Smooth muscle cell (in vitro differentiated cells): Measurements from ENCODE around the gene PTPRN2. TPM values are rescaled to one million over a fixed set of nuclear protein-coding genes. Genes with fewer than 3 reads are reported as not detected.
"Not testable (repeated sequence)": the region's sequence is repeated elsewhere in the genome, so short reads cannot be mapped to it uniquely, and the experiment has no call there.

Experiments
- DNase-seq: peaks from one replicate; lab custom pipeline; 2025; ENCODE audit not compliant: unreplicated experiment; lab: John Stamatoyannopoulos, UW
- H2AFZ ChIP-seq: fragments of 200-600 bp; sonication (generic); 2 replicates; pipeline ENCODE4 v1.6.0; 2016; ENCODE audit warnings: antibody characterized with exemption, low read depth, mild to moderate bottlenecking
- H3F3A ChIP-seq: fragments of 200-600 bp; sonication (generic); 2 replicates; pipeline ENCODE4 v1.6.0; 2017; ENCODE audit warnings: antibody characterized with exemption, low read depth
- H3K27ac ChIP-seq: fragments of 200-600 bp; sonication (generic); 2 replicates; pipeline ENCODE4 v1.5.1; 2016; ENCODE audit warnings: low read depth, mild to moderate bottlenecking
- H3K27me3 ChIP-seq: fragments of 200-600 bp; sonication (generic); 2 replicates; pipeline ENCODE4 v1.6.1; 2016; ENCODE audit warnings: low read depth, mild to moderate bottlenecking
- H3K36me3 ChIP-seq: fragments of 200-600 bp; sonication (generic); 2 replicates; pipeline ENCODE4 v1.5.1; 2016; ENCODE audit warnings: low read depth
- H3K4me1 ChIP-seq: fragments of 200-600 bp; sonication (generic); 2 replicates; pipeline ENCODE4 v1.5.1; 2016; ENCODE audit warnings: low read depth
- H3K4me2 ChIP-seq: fragments of 200-600 bp; sonication (generic); 2 replicates; pipeline ENCODE4 v1.6.0; 2016; ENCODE audit warnings: mild to moderate bottlenecking
- H3K4me3 ChIP-seq: fragments of 200-600 bp; sonication (generic); 2 replicates; pipeline ENCODE4 v1.5.1; 2016; ENCODE audit warnings: mild to moderate bottlenecking
- H3K79me2 ChIP-seq: fragments of 200-600 bp; sonication (generic); 2 replicates; pipeline ENCODE4 v1.6.0; 2016; ENCODE audit warnings: low read depth, mild to moderate bottlenecking
- H3K9ac ChIP-seq: fragments of 200-600 bp; sonication (generic); 2 replicates; pipeline ENCODE4 v1.6.0; 2016; ENCODE audit warnings: low read depth
- H3K9me3 ChIP-seq: fragments of 200-600 bp; sonication (generic); replicated peaks from 2 replicates; pipeline ENCODE4 v1.5.1; 2016; ENCODE audit warnings: low read depth
- H4K20me1 ChIP-seq: fragments of 200-600 bp; sonication (generic); 2 replicates; pipeline ENCODE4 v1.6.0; 2016; ENCODE audit warnings: low read depth
- WGBS: methylation state at CpG from one replicate; pipeline ENCODE4 v1.1.7; 2016; ENCODE audit warnings: low lambda C conversion rate; 5-methylcytosine and 5-hydroxymethylcytosine counted together
- polyA plus RNA-seq: library from polyadenylated mRNA; unstranded; fragments of >200 nt; fragmentation: Nextera tagmentation; extraction: Ambion mirVana; gene quantifications from 2 replicates; pipeline ENCODE4 v1.2.1, GENCODE V29; 2016
- total RNA-seq: library from RNA; depleted of rRNA; stranded (reverse); fragments of >200 nt; gene quantifications from 2 replicates; pipeline ENCODE4 v1.2.3, GENCODE V29; 2014
- TF ChIP-seq, protein P1 (sequence below): fragments of 200-600 bp; sonication (generic); IDR thresholded peaks from 2 replicates; pipeline ENCODE4 v1.5.1; 2017; ENCODE audit warnings: borderline replicate concordance, mild to moderate bottlenecking, antibody characterized with exemption; ENCODE audit not compliant: insufficient read depth, poor library complexity, severe bottlenecking

Gene PTPRN2
- total and polyA plus RNA-seq, 2 experiments from 2014 or later, result 0.09 to 0.87 TPM

DNA sequence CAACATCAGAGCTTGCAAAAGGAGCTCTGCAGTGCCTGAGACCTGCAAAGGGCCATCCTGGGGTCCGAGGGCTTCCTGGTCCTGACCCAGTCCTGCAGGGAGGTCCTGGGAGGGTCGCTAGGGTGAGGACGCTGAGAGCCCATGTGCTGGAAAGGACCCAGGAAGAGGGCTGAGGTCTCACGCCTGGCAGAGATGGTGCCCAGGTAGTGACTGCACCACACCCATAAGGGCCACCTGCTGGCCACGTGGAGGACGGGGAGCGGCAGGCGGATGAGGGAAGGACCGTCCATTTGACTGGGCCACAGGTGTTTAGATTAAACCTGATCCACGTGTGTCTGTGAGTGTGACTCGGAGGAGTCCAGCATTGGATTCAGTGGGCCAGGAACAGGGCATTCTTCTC is 858.1 kb downstream of the PTPRN2 start:
- Histone ChIP-seq H2AFZ (no peak overlapping the region), H4K20me1 (no peaks in the 10 kb centered on the region), H3K4me3 (no peak overlapping the region), H3K36me3 (no peaks in the 10 kb centered on the region), H3K9ac (no peak overlapping the region), H3K4me2 (no peak overlapping the region), H3K27me3 (peaks cover 39% of the 10 kb centered on the region), H3K27ac (no peak overlapping the region), H3K9me3 (no peaks in the 10 kb centered on the region), H3K4me1 (no peaks in the 10 kb centered on the region), H3F3A (no peaks in the 10 kb centered on the region), H3K79me2 (no peaks in the 10 kb centered on the region)
- TF ChIP-seq, protein P1, sequence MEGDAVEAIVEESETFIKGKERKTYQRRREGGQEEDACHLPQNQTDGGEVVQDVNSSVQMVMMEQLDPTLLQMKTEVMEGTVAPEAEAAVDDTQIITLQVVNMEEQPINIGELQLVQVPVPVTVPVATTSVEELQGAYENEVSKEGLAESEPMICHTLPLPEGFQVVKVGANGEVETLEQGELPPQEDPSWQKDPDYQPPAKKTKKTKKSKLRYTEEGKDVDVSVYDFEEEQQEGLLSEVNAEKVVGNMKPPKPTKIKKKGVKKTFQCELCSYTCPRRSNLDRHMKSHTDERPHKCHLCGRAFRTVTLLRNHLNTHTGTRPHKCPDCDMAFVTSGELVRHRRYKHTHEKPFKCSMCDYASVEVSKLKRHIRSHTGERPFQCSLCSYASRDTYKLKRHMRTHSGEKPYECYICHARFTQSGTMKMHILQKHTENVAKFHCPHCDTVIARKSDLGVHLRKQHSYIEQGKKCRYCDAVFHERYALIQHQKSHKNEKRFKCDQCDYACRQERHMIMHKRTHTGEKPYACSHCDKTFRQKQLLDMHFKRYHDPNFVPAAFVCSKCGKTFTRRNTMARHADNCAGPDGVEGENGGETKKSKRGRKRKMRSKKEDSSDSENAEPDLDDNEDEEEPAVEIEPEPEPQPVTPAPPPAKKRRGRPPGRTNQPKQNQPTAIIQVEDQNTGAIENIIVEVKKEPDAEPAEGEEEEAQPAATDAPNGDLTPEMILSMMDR, result no peak
- DNase-seq, result no peak
- WGBS, result 82% methylated on average over 11 of the region's 11 CpGs

DNA sequence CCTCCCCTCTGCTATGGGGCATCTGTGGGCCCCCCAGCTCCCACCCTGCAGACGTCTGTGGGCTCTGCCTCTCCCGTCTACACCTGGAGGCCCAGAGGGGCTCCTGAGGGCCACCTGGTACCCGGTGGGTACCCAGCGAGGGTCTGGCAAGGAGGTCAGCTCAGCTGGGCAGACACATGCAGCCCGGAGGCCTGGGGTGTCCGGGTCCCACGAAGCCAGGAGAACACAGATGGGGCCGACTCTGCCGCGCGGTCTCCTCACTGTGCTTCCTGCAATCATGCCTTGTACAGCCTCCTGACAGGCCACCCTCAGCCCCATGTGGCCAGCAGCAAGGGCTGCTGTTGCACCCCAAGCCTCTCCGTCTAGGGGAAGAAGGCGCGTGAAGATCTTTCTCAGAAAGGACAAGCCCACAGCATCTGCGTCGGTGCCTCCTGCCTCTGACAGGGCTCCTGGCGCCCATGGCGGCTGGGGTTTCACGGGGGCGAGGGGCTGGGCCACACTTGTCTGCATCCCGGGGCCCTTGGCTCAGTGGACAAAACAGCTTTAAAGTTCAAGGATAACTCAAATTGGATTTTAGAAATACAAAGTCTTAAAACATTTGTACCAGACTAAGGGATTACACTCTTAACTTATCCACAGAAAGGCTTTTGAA is 859.5 kb downstream of the PTPRN2 start:
- no peaks in the 10 kb centered on the region for H3K36me3 ChIP-seq
- TF ChIP-seq, protein P1, result no peak
- H3F3A ChIP-seq, result no peaks in the 10 kb centered on the region
- H3K4me1 ChIP-seq, result no peaks in the 10 kb centered on the region
- H2AFZ ChIP-seq, result no peak overlapping the region
- H3K79me2 ChIP-seq, result no peaks in the 10 kb centered on the region
- 88% methylated on average over 21 of the region's 21 CpGs for WGBS
- no peak overlapping the region for H3K4me3 ChIP-seq
- no peak overlapping the region for H3K27ac ChIP-seq
- no peak for DNase-seq
- no peak overlapping the region for H3K4me2 ChIP-seq
- peaks cover 45% of the 10 kb centered on the region for H3K27me3 ChIP-seq
- no peaks in the 10 kb centered on the region for H4K20me1 ChIP-seq
- H3K9me3 ChIP-seq, result no peaks in the 10 kb centered on the region
- no peak overlapping the region for H3K9ac ChIP-seq

DNA sequence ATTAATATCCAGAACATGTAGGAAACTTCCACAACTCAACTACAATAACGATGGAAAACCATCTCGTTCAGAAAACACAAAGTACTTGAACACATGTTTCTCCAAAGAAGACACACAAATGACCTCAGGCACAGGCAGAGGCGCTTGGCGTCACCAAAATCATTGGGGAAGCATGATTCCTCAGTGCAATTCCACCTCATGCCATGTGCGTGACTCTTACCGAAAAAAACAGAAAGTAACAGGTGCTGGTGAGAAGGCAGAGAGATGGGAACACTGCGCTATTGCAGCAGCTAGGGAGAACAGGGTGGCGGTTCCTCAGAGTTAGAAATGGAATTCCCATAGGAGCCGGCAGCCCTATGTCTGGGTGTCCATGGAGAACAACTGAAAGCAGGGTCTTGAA is 860.9 kb downstream of the PTPRN2 start:
- no peak overlapping the region for H2AFZ ChIP-seq
- peaks cover 45% of the 10 kb centered on the region for H3K27me3 ChIP-seq
- no peak overlapping the region for H3K4me2 ChIP-seq
- no peaks in the 10 kb centered on the region for H3K4me1 ChIP-seq
- 93% methylated on average over 9 of the region's 9 CpGs for WGBS
- H3K79me2 ChIP-seq, result no peaks in the 10 kb centered on the region
- H3K36me3 ChIP-seq, result no peaks in the 10 kb centered on the region
- no peak overlapping the region for H3K27ac ChIP-seq
- H3K9me3 ChIP-seq, result no peaks in the 10 kb centered on the region
- H3K9ac ChIP-seq, result no peak overlapping the region
- no peak overlapping the region for H3K4me3 ChIP-seq
- no peaks in the 10 kb centered on the region for H3F3A ChIP-seq
- DNase-seq, result no peak
- TF ChIP-seq, protein P1, result no peak
- no peaks in the 10 kb centered on the region for H4K20me1 ChIP-seq

DNA sequence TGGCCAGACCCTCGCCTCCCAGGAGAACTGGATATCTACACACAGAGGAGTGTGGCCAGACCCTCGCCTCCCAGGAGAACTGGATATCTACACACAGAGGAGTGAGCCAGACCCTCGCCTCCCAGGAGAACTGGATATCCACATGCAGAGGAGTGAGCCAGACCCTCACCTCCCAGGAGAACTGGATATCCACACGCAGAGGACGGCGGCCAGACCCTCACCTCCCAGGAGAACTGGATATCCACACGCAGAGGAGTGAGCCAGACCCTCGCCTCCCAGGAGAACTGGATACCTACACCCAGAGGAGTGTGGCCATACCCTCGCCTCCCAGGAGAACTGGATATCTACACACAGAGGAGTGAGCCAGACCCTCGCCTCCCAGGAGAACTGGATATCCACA is 862.3 kb downstream of the PTPRN2 start:
- H3K4me3 ChIP-seq, H3K36me3 ChIP-seq, H3K9ac ChIP-seq, H4K20me1 ChIP-seq, H3K79me2 ChIP-seq, H3K4me1 ChIP-seq, DNase-seq, H3K9me3 ChIP-seq, H2AFZ ChIP-seq, H3K27ac ChIP-seq, H3F3A ChIP-seq, H3K4me2 ChIP-seq: not testable (repeated sequence)
- WGBS, result 86% methylated on average over 9 of the region's 10 CpGs
- H3K27me3 ChIP-seq, result peaks cover 45% of the 10 kb centered on the region
